Stimulated activated CD4-positive, alpha-beta T cell treated with anti-CD3 and anti-CD28 coated beads, Interleukin-4, amount 100 ng/mL, for 4 hours (primary cell): ENCODE measurements around the gene CHIA.

Source experiments
- DNase-seq, 2 experiments: peaks; one replicate each; pipeline ENCODE4 v3.0.0-alpha.2; 2020

Gene CHIA

GRCh38 chr1:111369645-111370044, 79.0 kb downstream of the CHIA start:
- no peak for DNase-seq
